GM23338 (cell line): ENCODE results near the gene NR5A2. TPM values are rescaled to one million over a fixed set of nuclear protein-coding genes. Genes with fewer than 3 reads are reported as not detected.

ENCODE experiments used
- ATAC-seq: fragments of 200-7000 bp; cut with Tn5 transposase; 3 replicates; pipeline ENCODE4 v1.9.1; 2020
- DNase-seq: peaks from one replicate; pipeline ENCODE4 v3.0.0-alpha.2; 2015; ENCODE audit warnings: low spot score
- H2AFZ ChIP-seq: fragments of 200-600 bp; sonication (generic); 2 replicates; pipeline ENCODE4 v1.8.0; 2016; ENCODE audit warnings: antibody characterized with exemption, mild to moderate bottlenecking, moderate library complexity
- H3F3A ChIP-seq: fragments of 200-600 bp; sonication (generic); replicated peaks from 2 replicates; pipeline ENCODE4 v1.8.0; 2017; ENCODE audit warnings: antibody characterized with exemption, mixed run types, low read depth
- H3K27ac ChIP-seq: fragments of 200-600 bp; sonication (generic); 2 replicates; pipeline ENCODE4 v1.6.1; 2016; ENCODE audit warnings: low read depth
- H3K27me3 ChIP-seq: fragments of 200-600 bp; sonication (generic); 2 replicates; pipeline ENCODE4 v1.8.0; 2016; ENCODE audit warnings: mild to moderate bottlenecking, mixed run types, moderate library complexity; ENCODE audit not compliant: insufficient read depth
- H3K36me3 ChIP-seq: fragments of 200-600 bp; sonication (generic); 2 replicates; pipeline ENCODE4 v1.8.0; 2016; ENCODE audit warnings: mild to moderate bottlenecking; ENCODE audit not compliant: insufficient read depth
- H3K4me1 ChIP-seq: fragments of 200-600 bp; sonication (generic); 2 replicates; pipeline ENCODE4 v1.8.0; 2016; ENCODE audit warnings: mild to moderate bottlenecking, moderate library complexity; ENCODE audit not compliant: insufficient read depth
- H3K4me2 ChIP-seq: fragments of 200-600 bp; sonication (generic); 2 replicates; pipeline ENCODE4 v1.7.1; 2017; ENCODE audit warnings: mixed run types
- H3K4me3 ChIP-seq: fragments of 200-600 bp; sonication (generic); 2 replicates; pipeline ENCODE4 v1.6.1; 2016; ENCODE audit warnings: mixed run types
- H3K79me2 ChIP-seq: fragments of 200-600 bp; sonication (generic); replicated peaks from 2 replicates; pipeline ENCODE4 v1.8.0; 2017; ENCODE audit warnings: mild to moderate bottlenecking; ENCODE audit not compliant: insufficient read depth
- H3K9me2 ChIP-seq: fragments of 200-600 bp; sonication (generic); 2 replicates; pipeline ENCODE4 v1.8.0; 2017; ENCODE audit not compliant: insufficient read depth
- H4K20me1 ChIP-seq: fragments of 200-600 bp; sonication (generic); replicated peaks from 2 replicates; pipeline ENCODE4 v1.8.0; 2017; ENCODE audit warnings: mild to moderate bottlenecking; ENCODE audit not compliant: insufficient read depth
- H3K27ac Mint-ChIP-seq: 2 replicates; pipeline ENCODE4 v1.8.0; 2020; ENCODE audit warnings: inconsistent platforms, mild to moderate bottlenecking, moderate library complexity, mixed read lengths
- H3K27me3 Mint-ChIP-seq: 3 replicates; pipeline ENCODE4 v1.8.0; 2022; ENCODE audit warnings: low read depth, mild to moderate bottlenecking, moderate library complexity, mixed read lengths, inconsistent platforms; ENCODE audit not compliant: insufficient read depth, poor library complexity
- H3K36me3 Mint-ChIP-seq: 3 replicates; pipeline ENCODE4 v1.8.0; 2021; ENCODE audit warnings: low read depth, mild to moderate bottlenecking, inconsistent platforms, moderate library complexity, mixed read lengths
- H3K4me1 Mint-ChIP-seq: 3 replicates; pipeline ENCODE4 v1.8.0; 2020; ENCODE audit warnings: mild to moderate bottlenecking, inconsistent platforms, mixed read lengths
- H3K4me3 Mint-ChIP-seq: 3 replicates; pipeline ENCODE4 v1.8.0; 2021; ENCODE audit warnings: moderate library complexity, mild to moderate bottlenecking, inconsistent platforms, mixed read lengths
- H3K9me3 Mint-ChIP-seq: 3 replicates; pipeline ENCODE4 v1.8.0; 2020; ENCODE audit warnings: moderate library complexity, mild to moderate bottlenecking, inconsistent platforms, mixed read lengths
- EZH2 ChIP-seq: fragments of 200-600 bp; sonication (generic); IDR thresholded peaks from one replicate; pipeline ENCODE4 v1.8.0; 2017; ENCODE audit warnings: antibody characterized with exemption, mild to moderate bottlenecking, low read depth; ENCODE audit not compliant: unreplicated experiment
- EZH2phosphoT487 ChIP-seq: fragments of 200-600 bp; sonication (generic); IDR thresholded peaks from one replicate; pipeline ENCODE4 v1.8.1; 2018; ENCODE audit warnings: antibody characterized with exemption; ENCODE audit not compliant: unreplicated experiment
- JUNB ChIP-seq: IDR thresholded peaks from one replicate; pipeline ENCODE4 v1.6.1; 2016; ENCODE audit warnings: antibody characterized with exemption; ENCODE audit not compliant: unreplicated experiment
- POLR2AphosphoS5 ChIP-seq: IDR thresholded peaks from 2 replicates; pipeline ENCODE4 v1.6.1; 2016; ENCODE audit warnings: antibody characterized with exemption, low read depth
- ZNF114 ChIP-seq: fragments of 250-450 bp; sonication (Bioruptor Pico); IDR thresholded peaks from 2 replicates; pipeline ENCODE4 v1.5.0; 2020; ENCODE audit warnings: mild to moderate bottlenecking, moderate library complexity
- ZNF331 ChIP-seq: fragments of 250-450 bp; sonication (Bioruptor Pico); IDR thresholded peaks from 2 replicates; pipeline ENCODE4 v1.5.0; 2020; ENCODE audit warnings: low read depth, mild to moderate bottlenecking, moderate library complexity
- ZNF462 ChIP-seq: fragments of 250-450 bp; sonication (Bioruptor Pico); IDR thresholded peaks from 2 replicates; pipeline ENCODE4 v1.5.0; 2020; ENCODE audit warnings: mild to moderate bottlenecking, moderate library complexity
- polyA plus RNA-seq: library from polyadenylated mRNA; unstranded; fragments of >200 nt; fragmentation: Nextera tagmentation; extraction: Ambion mirVana; gene quantifications from 2 replicates; pipeline ENCODE4 v1.2.1, GENCODE V29; 2016
- total RNA-seq: library from RNA; depleted of rRNA; stranded (reverse); fragments of >200 nt; shearing (Covaris generic); gene quantifications from 2 replicates; pipeline ENCODE4 v1.2.3, GENCODE V29; 2014
- TF ChIP-seq, protein P1 (sequence below), 2 experiments: fragments of 200-600 bp in 1 of 2; sonication (generic) in 1 of 2; conservative IDR thresholded peaks; 2 replicates each; pipeline versions ENCODE4 v1.5.1 to v1.6.1; 2016 to 2017; ENCODE audit warnings: antibody characterized with exemption in 2 of 2, low read depth in 2 of 2, mild to moderate bottlenecking in 2 of 2, moderate library complexity in 1 of 2

NR5A2 gene
- total and polyA plus RNA-seq, 2 experiments from 2014 or later: 4.4 to 13.1 TPM

DNA sequence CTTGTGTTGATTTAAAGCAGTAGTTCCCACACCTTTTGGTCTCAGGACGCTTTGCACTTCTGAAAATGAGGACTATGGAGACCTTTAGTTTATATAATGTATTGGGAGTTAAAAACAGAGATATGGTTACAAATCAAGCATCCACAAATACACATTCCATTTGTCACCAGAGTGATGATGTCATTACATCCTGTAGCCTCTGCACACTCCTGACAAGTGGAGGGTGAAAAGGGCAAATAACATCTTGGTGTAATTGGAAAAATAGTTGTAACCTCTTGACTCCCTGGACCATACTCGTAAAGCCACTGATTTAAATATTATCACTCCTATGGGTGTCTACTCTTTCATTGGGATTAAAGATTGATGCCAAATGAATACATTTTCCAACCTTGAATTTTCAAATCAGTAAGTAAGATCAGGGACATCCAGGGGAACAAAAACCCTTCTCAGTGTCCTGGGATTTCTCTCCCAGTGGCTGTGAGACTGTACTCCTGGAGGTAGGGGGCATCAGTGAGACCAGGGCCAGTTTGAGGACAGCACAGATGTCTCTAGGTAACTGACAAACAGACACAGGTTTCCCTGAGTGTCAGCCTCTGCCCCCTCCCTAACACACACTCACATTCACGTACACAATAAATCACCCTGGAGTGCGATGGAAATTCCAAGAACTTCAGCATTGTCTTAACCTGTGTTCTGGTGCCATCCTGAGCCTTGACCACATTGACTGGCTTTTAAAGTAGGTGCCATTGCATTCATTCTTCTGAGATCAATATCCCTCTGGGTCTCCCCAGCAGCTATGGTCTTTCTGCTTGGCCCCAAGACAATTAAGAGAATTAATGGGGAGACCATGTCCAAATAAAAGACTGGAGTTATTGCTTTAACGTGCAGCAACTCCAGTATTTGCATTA lies 63.0 kb downstream of the NR5A2 start:
- H4K20me1 ChIP-seq: no peaks in the 10 kb centered on the region
- H3K27ac ChIP-seq: no peak overlapping the region
- H3K27me3 ChIP-seq: no peaks in the 10 kb centered on the region
- no peak overlapping the region for H3K4me3 ChIP-seq
- no peaks in the 10 kb centered on the region for H3K4me1 ChIP-seq
- TF ChIP-seq POLR2AphosphoS5: no peak
- no peak for TF ChIP-seq ZNF331 (CRISPR knock-in tag)
- no peak for TF ChIP-seq ZNF114 (CRISPR knock-in tag)
- TF ChIP-seq EZH2: no peak
- TF ChIP-seq, protein P1, sequence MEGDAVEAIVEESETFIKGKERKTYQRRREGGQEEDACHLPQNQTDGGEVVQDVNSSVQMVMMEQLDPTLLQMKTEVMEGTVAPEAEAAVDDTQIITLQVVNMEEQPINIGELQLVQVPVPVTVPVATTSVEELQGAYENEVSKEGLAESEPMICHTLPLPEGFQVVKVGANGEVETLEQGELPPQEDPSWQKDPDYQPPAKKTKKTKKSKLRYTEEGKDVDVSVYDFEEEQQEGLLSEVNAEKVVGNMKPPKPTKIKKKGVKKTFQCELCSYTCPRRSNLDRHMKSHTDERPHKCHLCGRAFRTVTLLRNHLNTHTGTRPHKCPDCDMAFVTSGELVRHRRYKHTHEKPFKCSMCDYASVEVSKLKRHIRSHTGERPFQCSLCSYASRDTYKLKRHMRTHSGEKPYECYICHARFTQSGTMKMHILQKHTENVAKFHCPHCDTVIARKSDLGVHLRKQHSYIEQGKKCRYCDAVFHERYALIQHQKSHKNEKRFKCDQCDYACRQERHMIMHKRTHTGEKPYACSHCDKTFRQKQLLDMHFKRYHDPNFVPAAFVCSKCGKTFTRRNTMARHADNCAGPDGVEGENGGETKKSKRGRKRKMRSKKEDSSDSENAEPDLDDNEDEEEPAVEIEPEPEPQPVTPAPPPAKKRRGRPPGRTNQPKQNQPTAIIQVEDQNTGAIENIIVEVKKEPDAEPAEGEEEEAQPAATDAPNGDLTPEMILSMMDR (conservative IDR thresholded peaks at IDR 0.05; ENCODE audit: low read depth in 2 of 2): peak; percentile 78 to 82
- no peak for TF ChIP-seq JUNB
- TF ChIP-seq EZH2phosphoT487: no peak
- no peak for TF ChIP-seq ZNF462 (CRISPR knock-in tag)
- H3K36me3 Mint-ChIP-seq: no peaks in the 10 kb centered on the region
- H3K27ac Mint-ChIP-seq: no peak overlapping the region
- H3K9me2 ChIP-seq: no peaks in the 10 kb centered on the region
- H3K9me3 Mint-ChIP-seq: no peaks in the 10 kb centered on the region
- H3K4me1 Mint-ChIP-seq: peaks cover 3% of the 10 kb centered on the region; the same call in 1 of the 3 replicates
- H3K27me3 Mint-ChIP-seq: peaks cover 7% of the 10 kb centered on the region
- no peak overlapping the region for H2AFZ ChIP-seq
- DNase-seq: peak; percentile 74
- H3K4me3 Mint-ChIP-seq: no peak overlapping the region
- no peaks in the 10 kb centered on the region for H3K36me3 ChIP-seq
- no peak overlapping the region for H3K4me2 ChIP-seq
- no peaks in the 10 kb centered on the region for H3F3A ChIP-seq
- 0 out of 2 replicates have a peak, but pooled peaks cover 8% of the 10 kb centered on the region for H3K79me2 ChIP-seq
- peak; percentile 98 for ATAC-seq
